K562 (cell line): Measurements from ENCODE around the gene HDAC7. TPM values are rescaled to one million over a fixed set of nuclear protein-coding genes. Genes with fewer than 3 reads are reported as not detected.

Experiments used
- CHAMP1 ChIP-seq: fragments of 450-650 bp; IDR thresholded peaks from 2 replicates; pipeline ENCODE4 v1.6.1; 2016; ENCODE audit warnings: mild to moderate bottlenecking
- CTCFL ChIP-seq: IDR thresholded peaks from 2 replicates; pipeline ENCODE4 v1.6.1; 2011; ENCODE audit warnings: borderline replicate concordance, low read depth, mild to moderate bottlenecking, moderate library complexity, low read length; ENCODE audit not compliant: insufficient read depth, poor library complexity, severe bottlenecking
- ELF1 ChIP-seq: fragments of 200-800 bp; sonication (Bioruptor generic); IDR thresholded peaks from 2 replicates; pipeline ENCODE4 v1.6.1; 2016; ENCODE audit warnings: missing genetic modification characterization, missing compliant biosample characterization
- ETV1 ChIP-seq: fragments of 450-650 bp; conservative IDR thresholded peaks from 2 replicates; pipeline ENCODE4 v1.6.1; 2016; ENCODE audit warnings: missing genetic modification characterization, control low read depth, low read depth, missing compliant biosample characterization
- FOSL1 ChIP-seq: fragments of 200-800 bp; sonication (Bioruptor generic); conservative IDR thresholded peaks from 2 replicates; pipeline ENCODE4 v1.6.1; 2016; ENCODE audit warnings: missing genetic modification characterization, missing compliant biosample characterization
- GTF2E2 ChIP-seq: fragments of 200-800 bp; sonication (Bioruptor generic); IDR thresholded peaks from 2 replicates; pipeline ENCODE4 v1.6.1; 2016; ENCODE audit warnings: missing genetic modification characterization, missing compliant biosample characterization
- HSF4 ChIP-seq: fragments of 250-450 bp; sonication (Bioruptor Pico); IDR thresholded peaks from 2 replicates; pipeline ENCODE4 v2.1.2; 2022; ENCODE audit warnings: mild to moderate bottlenecking, moderate library complexity, borderline replicate concordance
- JUN ChIP-seq, 2 experiments: sonication (generic) in 1 of 2; formaldehyde crosslinking in 1 of 2; IDR thresholded peaks; 2 replicates each; pipeline versions ENCODE4 v1.6.1 to v1.8.0; 2012 to 2022; ENCODE audit warnings: borderline replicate concordance in 2 of 2, mild to moderate bottlenecking in 2 of 2, improper control_type of control experiment in 1 of 2, low read depth in 1 of 2, low read length in 1 of 2, missing genetic modification reagents in 1 of 2
- KLF13 ChIP-seq: fragments of 450-650 bp; IDR thresholded peaks from 2 replicates; pipeline ENCODE4 v1.6.1; 2016; ENCODE audit warnings: missing genetic modification characterization, low read depth, mild to moderate bottlenecking, missing compliant biosample characterization, moderate library complexity, borderline replicate concordance
- MTA3 ChIP-seq: fragments of 450-650 bp; formaldehyde crosslinking; IDR thresholded peaks from 2 replicates; pipeline ENCODE4 v1.6.1; 2017; ENCODE audit warnings: mild to moderate bottlenecking, borderline replicate concordance
- MXI1 ChIP-seq: IDR thresholded peaks from 2 replicates; pipeline ENCODE4 v1.6.1; 2011; ENCODE audit warnings: low read depth, mild to moderate bottlenecking, improper control_type of control experiment, low read length
- NRF1 ChIP-seq, 2 experiments: fragments of 450-650 bp; IDR thresholded peaks in 1 of 2; conservative IDR thresholded peaks in 1 of 2; 2 replicates each; pipeline ENCODE4 v1.6.1; 2014; ENCODE audit warnings: mild to moderate bottlenecking in 2 of 2
- PKNOX1 ChIP-seq: fragments of 450-650 bp; IDR thresholded peaks from 2 replicates; pipeline ENCODE4 v1.6.1; 2016
- RAD21 ChIP-seq, 2 experiments: fragments of 250-450 bp in 1 of 2; fragments of 450-650 bp in 1 of 2; sonication (Bioruptor Pico) in 1 of 2; formaldehyde crosslinking in 1 of 2; IDR thresholded peaks in 1 of 2; conservative IDR thresholded peaks in 1 of 2; 2 replicates each; pipeline versions ENCODE4 v1.4.0 to v1.8.0; 2020 to 2022; ENCODE audit warnings: mild to moderate bottlenecking in 2 of 2, moderate library complexity in 1 of 2
- RAD51 ChIP-seq: fragments of 450-650 bp; IDR thresholded peaks from 2 replicates; pipeline ENCODE4 v1.7.1; 2016; ENCODE audit warnings: low read depth, mild to moderate bottlenecking, borderline replicate concordance
- SIN3A ChIP-seq, 2 experiments: fragments of 150-350 bp in 1 of 2; IDR thresholded peaks; 2 replicates each; pipeline ENCODE4 v1.6.1; 2011 to 2016; ENCODE audit warnings: borderline replicate concordance in 2 of 2, low read depth in 2 of 2, low read length in 2 of 2, mild to moderate bottlenecking in 2 of 2, moderate library complexity in 2 of 2; ENCODE audit not compliant: control insufficient read depth in 1 of 2
- SP1 ChIP-seq: sonication (generic); formaldehyde crosslinking; IDR thresholded peaks from 2 replicates; pipeline ENCODE4 v1.8.1; 2022; ENCODE audit warnings: mild to moderate bottlenecking, missing genetic modification reagents
- ZNF589 ChIP-seq: fragments of 200-800 bp; sonication (Bioruptor generic); IDR thresholded peaks from 2 replicates; pipeline ENCODE4 v1.6.1; 2016; ENCODE audit warnings: low read depth, missing genetic modification characterization, missing compliant biosample characterization
- ZNF764 ChIP-seq: fragments of 250-450 bp; sonication (Bioruptor Pico); IDR thresholded peaks from 2 replicates; pipeline ENCODE4 v1.4.0; 2020; ENCODE audit warnings: low read depth, mild to moderate bottlenecking, moderate library complexity
- polyA plus RNA-seq, 8 experiments: library from polyadenylated mRNA; depleted of rRNA in 4 of 8; stranded (reverse) in 5 of 8; unstranded in 3 of 8; fragments of >200 nt; fragmentation: Nextera tagmentation in 2 of 8; fragmentation: Illumina TruSeq in 1 of 8; extraction: Ambion mirVana in 2 of 8; extraction: Trizol in 1 of 8; gene quantifications; 2 replicates each; pipeline versions ENCODE4 v1.2.1 to v1.2.3, GENCODE V29; 2011 to 2014; ENCODE audit warnings: inconsistent platforms in 1 of 8, missing spikeins in 1 of 8
- total RNA-seq, 7 experiments: library from RNA; depleted of rRNA in 6 of 7; stranded (reverse); fragments of >200 nt in 6 of 7; fragmentation: Illumina TruSeq in 2 of 7; extraction: Trizol in 2 of 7; gene quantifications; 2 replicates each; pipeline versions ENCODE4 v1.2.1 to v1.2.3, GENCODE V29; 2011 to 2021; ENCODE audit warnings: low replicate concordance in 1 of 7

The HDAC7 gene
- total and polyA plus RNA-seq, 9 of the 15 experiments (the other 6 are each of a cell fraction or from before 2014, with no cell fraction given) = 2.5 to 129 (median 31.1) TPM

DNA sequence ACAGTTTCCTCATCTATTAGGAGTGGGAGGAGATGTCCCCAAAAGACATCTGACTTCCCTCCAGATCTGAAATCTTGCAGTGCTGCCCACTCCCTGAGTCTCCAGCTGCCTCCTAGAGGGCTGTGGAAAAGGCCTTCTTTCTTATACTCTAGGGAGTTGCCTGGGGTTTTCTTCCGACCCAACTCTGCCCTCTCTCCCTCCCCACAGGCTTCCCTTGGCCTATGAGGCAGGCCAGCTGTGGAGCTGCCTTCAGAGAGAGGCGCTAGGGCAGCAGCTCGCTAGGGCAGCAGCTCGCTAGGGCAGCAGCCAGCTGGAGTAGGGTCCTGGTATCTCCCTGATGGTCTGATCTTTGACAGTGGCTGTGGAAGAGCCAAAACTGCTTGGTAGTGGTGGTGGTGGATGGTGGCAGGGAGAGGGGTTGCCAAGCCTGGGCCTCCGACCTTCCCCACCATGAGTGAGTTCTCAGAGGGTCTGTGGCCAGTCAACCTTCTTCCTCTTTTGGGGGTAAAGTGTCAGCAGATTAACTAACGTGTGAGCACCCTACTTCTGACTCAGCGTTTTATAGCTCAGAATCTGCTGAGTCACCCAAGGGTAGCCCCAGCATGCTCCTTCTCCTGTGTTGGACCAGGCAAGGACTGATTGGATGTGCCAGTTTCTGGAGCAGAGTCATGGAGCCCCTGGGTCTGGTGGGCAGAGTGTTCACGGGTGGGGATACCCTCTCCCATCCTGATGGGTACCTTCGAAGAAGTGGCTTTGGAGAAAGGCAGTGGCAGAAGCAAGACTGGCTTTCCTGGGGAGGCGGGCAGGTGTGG lies 44.4 kb downstream of the HDAC7 start (continued):
- TF ChIP-seq SP1 (CRISPR knock-in tag) (peak; percentile 8; the same call in 1 of the 2 replicates), CTCFL (no peak), SIN3A (IDR thresholded peaks at IDR 0.05; ENCODE audit: borderline replicate concordance in 2 of 2, control insufficient read depth in 1 of 2, low read depth in 2 of 2, low read length in 2 of 2) (peak; percentile 59 to 73; a peak in 2 of 4 replicates), ETV1 (0 out of 2 replicates have a peak, but pooled peaks have one; percentile 8), GTF2E2 (tag) (no peak), CHAMP1 (no peak), HSF4 (CRISPR knock-in tag) (peak; percentile 56; the same call in 1 of the 2 replicates), FOSL1 (tag) (peak; percentile 71), NRF1 (conservative IDR thresholded peaks at IDR 0.05 in 1 of 2, IDR thresholded peaks at IDR 0.05 in 1 of 2) (0 out of 4 replicates have a peak, but pooled peaks of 1 of the 2 experiments have one; percentile 24), MXI1 (peak; percentile 75; the same call in 1 of the 2 replicates), ZNF764 (0 out of 2 replicates have a peak, but pooled peaks have one; percentile 7), PKNOX1 (peak; percentile 46; the same call in 1 of the 2 replicates), KLF13 (tag) (peak; percentile 34; the same call in 1 of the 2 replicates), ELF1 (tag) (0 out of 2 replicates have a peak, but pooled peaks have one; percentile 22), JUN (IDR thresholded peaks at IDR 0.05; ENCODE audit: borderline replicate concordance, low read depth, low read length) (peak; percentile 67; the same call in 1 of the 2 replicates), JUN (CRISPR knock-in tag; IDR thresholded peaks at IDR 0.05; ENCODE audit: borderline replicate concordance) (no peak), RAD51 (no peak), ZNF589 (peak; percentile 65; the same call in 1 of the 2 replicates), RAD21 (CRISPR knock-in tag; conservative IDR thresholded peaks at IDR 0.05 in 1 of 2, IDR thresholded peaks at IDR 0.05 in 1 of 2) (0 out of 4 replicates have a peak, but pooled peaks of 1 of the 2 experiments have one; percentile 7), MTA3 (peak; percentile 79)
